ENCODE results near the gene DNMT3A. TPM values are rescaled to one million over a fixed set of nuclear protein-coding genes. Genes with fewer than 3 reads are reported as not detected.

Gene DNMT3A
- total and polyA plus RNA-seq, 2 of the 8 experiments (the other 6 are each of a cell fraction or from before 2014, with no cell fraction given), result 33.6 to 178 TPM

GRCh38 chr2:25276569-25277465 is 64.9 kb downstream of the DNMT3A start (continued):
- TF ChIP-seq CTBP2 (IDR thresholded peaks at IDR 0.05; ENCODE audit: borderline replicate concordance, insufficient read depth, insufficient read length, low read length), result no peak
- no peak for TF ChIP-seq SP4 (IDR thresholded peaks at IDR 0.05; ENCODE audit: low read length)
- TF ChIP-seq NRF1 (IDR thresholded peaks at IDR 0.05; ENCODE audit: low read depth, low read length), result no peak
- no peak for TF ChIP-seq CHD1 (IDR thresholded peaks at IDR 0.05; ENCODE audit: low read depth, low read length)
- TF ChIP-seq RFX5 (IDR thresholded peaks at IDR 0.05; ENCODE audit: borderline replicate concordance, low read depth, low read length), result no peak
- TF ChIP-seq SP1 (IDR thresholded peaks at IDR 0.05; ENCODE audit: low read depth, low read length), result no peak
- TF ChIP-seq GABPA (IDR thresholded peaks at IDR 0.05; ENCODE audit: borderline replicate concordance, insufficient read depth, low read length), result peak; percentile 47; the same call in 1 of the 2 replicates
- no peak for TF ChIP-seq CREB1 (IDR thresholded peaks at IDR 0.05)
- peak; percentile 22 to 66; a peak in 3 of 4 replicates for TF ChIP-seq RAD21 (IDR thresholded peaks at IDR 0.05 in 1 of 2, conservative IDR thresholded peaks at IDR 0.05 in 1 of 2; ENCODE audit: low read depth in 2 of 2, low read length in 2 of 2)
- no peak for TF ChIP-seq ZNF274 (IDR thresholded peaks at IDR 0.05; ENCODE audit: borderline replicate concordance, extremely low read depth, low read length)
- TF ChIP-seq KDM4A (IDR thresholded peaks at IDR 0.05; ENCODE audit: low read depth, low read length, severe bottlenecking), result no peak
- no peak for TF ChIP-seq CBX5 (IDR thresholded peaks at IDR 0.05; ENCODE audit: low read depth, low read length)
- no peak for TF ChIP-seq ATF2 (IDR thresholded peaks at IDR 0.05; ENCODE audit: low read length)
- TF ChIP-seq ATF3 (IDR thresholded peaks at IDR 0.05; ENCODE audit: insufficient read depth, low read depth, low read length), result no peak
- no peak for TF ChIP-seq CBX8 (IDR thresholded peaks at IDR 0.05; ENCODE audit: borderline replicate concordance, low read depth, low read length)
- TF ChIP-seq FOSL1 (IDR thresholded peaks at IDR 0.05; ENCODE audit: insufficient read depth, low read depth, low read length), result no peak
- TF ChIP-seq BRCA1 (IDR thresholded peaks at IDR 0.05; ENCODE audit: low read depth, low read length), result no peak
- TF ChIP-seq TEAD4 (IDR thresholded peaks at IDR 0.05; ENCODE audit: low read depth, low read length), result no peak
